OCI-LY1 (cell line): ENCODE measurements around the gene EVA1B.
A peak's percentile ranks its signal among the peaks of the same experiment; 100 is the strongest.

Experiments
- H2AFZ ChIP-seq: fragments of 200-600 bp; sonication (generic), shearing (Covaris generic); 2 replicates; pipeline ENCODE4 v1.6.0; 2014; ENCODE audit warnings: antibody characterized with exemption, mild to moderate bottlenecking, low read length
- H3F3A ChIP-seq: fragments of 200-600 bp; sonication (generic), shearing (Covaris generic); 2 replicates; pipeline ENCODE4 v1.6.0; 2014; ENCODE audit warnings: mild to moderate bottlenecking, antibody characterized with exemption, low read length, moderate library complexity; ENCODE audit not compliant: insufficient read depth
- H3K27ac ChIP-seq: fragments of 200-600 bp; sonication (generic); 2 replicates; pipeline ENCODE4 v1.5.1; 2014; ENCODE audit warnings: low read length, mixed run types, mild to moderate bottlenecking, low read depth; ENCODE audit not compliant: poor library complexity, severe bottlenecking
- H3K27me3 ChIP-seq: fragments of 200-600 bp; sonication (generic); 2 replicates; pipeline ENCODE4 v1.6.0; 2014; ENCODE audit warnings: antibody characterized with exemption, mild to moderate bottlenecking, low read length, moderate library complexity; ENCODE audit not compliant: insufficient read depth
- H3K36me3 ChIP-seq: fragments of 200-600 bp; sonication (generic); 2 replicates; pipeline ENCODE4 v1.6.1; 2014; ENCODE audit warnings: mild to moderate bottlenecking, antibody characterized with exemption, low read length, moderate library complexity, mixed read lengths; ENCODE audit not compliant: insufficient read depth
- H3K4me1 ChIP-seq: fragments of 200-600 bp; sonication (generic); 2 replicates; pipeline ENCODE4 v1.5.1; 2014; ENCODE audit warnings: mild to moderate bottlenecking, low read length, moderate library complexity; ENCODE audit not compliant: insufficient read depth, severe bottlenecking
- H3K4me2 ChIP-seq: fragments of 200-600 bp; sonication (generic), shearing (Covaris generic); 2 replicates; pipeline ENCODE4 v1.6.1; 2014; ENCODE audit warnings: low read length
- H3K4me3 ChIP-seq: fragments of 200-600 bp; sonication (generic); 2 replicates; pipeline ENCODE4 v1.5.1; 2014; ENCODE audit warnings: low read length, low read depth, mild to moderate bottlenecking, mixed read lengths; ENCODE audit not compliant: poor library complexity, severe bottlenecking
- H3K79me2 ChIP-seq: fragments of 200-600 bp; shearing (Covaris generic); 2 replicates; pipeline ENCODE4 v1.6.1; 2016; ENCODE audit warnings: mixed run types, low read length, mixed read lengths; ENCODE audit not compliant: insufficient read depth
- H3K9ac ChIP-seq: fragments of 200-600 bp; sonication (generic), shearing (Covaris generic); 2 replicates; pipeline ENCODE4 v1.6.1; 2014; ENCODE audit warnings: mild to moderate bottlenecking, low read length, mixed read lengths
- H3K9me2 ChIP-seq: fragments of 200-600 bp; sonication (generic), shearing (Covaris generic); 2 replicates; pipeline ENCODE4 v1.6.1; 2014; ENCODE audit warnings: low read depth, mild to moderate bottlenecking, low read length, mixed read lengths
- H3K9me3 ChIP-seq: fragments of 200-600 bp; shearing (Covaris generic); 2 replicates; pipeline ENCODE4 v1.6.1; 2014; ENCODE audit warnings: low read length, mixed read lengths
- H4K20me1 ChIP-seq: fragments of 200-600 bp; sonication (generic), shearing (Covaris generic); 2 replicates; pipeline ENCODE4 v1.6.0; 2016; ENCODE audit warnings: mild to moderate bottlenecking, low read length; ENCODE audit not compliant: insufficient read depth
- CTCF ChIP-seq: fragments of 200-600 bp; sonication (generic), shearing (Covaris generic); IDR thresholded peaks from 2 replicates; pipeline ENCODE4 v1.5.1; 2017; ENCODE audit warnings: mild to moderate bottlenecking, antibody characterized with exemption, low read length, moderate library complexity, mixed read lengths
- EZH2 ChIP-seq: fragments of 200-600 bp; sonication (generic), shearing (Covaris generic); IDR thresholded peaks from 2 replicates; pipeline ENCODE4 v1.8.0; 2017; ENCODE audit warnings: borderline replicate concordance, mixed run types, mild to moderate bottlenecking, antibody characterized with exemption, low read length, moderate library complexity, mixed read lengths

Gene EVA1B

GRCh38 chr1:36324353-36324703 is 883 bp upstream of the EVA1B start:
- Histone ChIP-seq H3K4me1 (peaks cover 38% of the 10 kb centered on the region), H3K27ac (no peak overlapping the region), H3F3A (no peaks in the 10 kb centered on the region), H3K9me2 (no peaks in the 10 kb centered on the region), H3K27me3 (peaks cover 3% of the 10 kb centered on the region; the same call in 1 of the 2 replicates), H3K9me3 (no peaks in the 10 kb centered on the region), H3K9ac (no peak overlapping the region), H2AFZ (no peak overlapping the region), H3K4me3 (no peak overlapping the region), H4K20me1 (no peaks in the 10 kb centered on the region), H3K4me2 (no peak overlapping the region), H3K79me2 (no peaks in the 10 kb centered on the region), H3K36me3 (peaks cover 12% of the 10 kb centered on the region; the same call in 1 of the 2 replicates)
- TF ChIP-seq EZH2 (no peak), CTCF (no peak)

GRCh38 chr1:36322786-36323635 is 434 bp downstream of the EVA1B start:
- peaks cover 7% of the 10 kb centered on the region; the same call in 1 of the 2 replicates for H3K36me3 ChIP-seq
- no peak overlapping the region; the same call in 1 of the 2 replicates for H3K9ac ChIP-seq
- H3K4me2 ChIP-seq: peak overlapping the region; percentile 61
- no peak overlapping the region for H2AFZ ChIP-seq
- no peaks in the 10 kb centered on the region for H3K9me3 ChIP-seq
- no peak overlapping the region for H3K27ac ChIP-seq
- no peaks in the 10 kb centered on the region for H3K79me2 ChIP-seq
- no peaks in the 10 kb centered on the region for H3F3A ChIP-seq
- H3K27me3 ChIP-seq: peaks cover 3% of the 10 kb centered on the region; the same call in 1 of the 2 replicates
- H3K4me3 ChIP-seq: peak overlapping the region; percentile 51
- TF ChIP-seq CTCF (no peak), EZH2 (no peak)
- H3K4me1 ChIP-seq: peaks cover 35% of the 10 kb centered on the region
- no peaks in the 10 kb centered on the region for H3K9me2 ChIP-seq
- no peaks in the 10 kb centered on the region for H4K20me1 ChIP-seq

- Histone ChIP-seq H3K79me2 (no peaks in the 10 kb centered on the region), H3K9ac (no peak overlapping the region; the same call in 1 of the 2 replicates), H3K4me2 (peak overlapping the region; percentile 61; the same call in 1 of the 2 replicates), H4K20me1 (no peaks in the 10 kb centered on the region), H3K9me3 (no peaks in the 10 kb centered on the region), H3K4me1 (peaks cover 35% of the 10 kb centered on the region), H3K4me3 (peak overlapping the region; percentile 51), H3K9me2 (no peaks in the 10 kb centered on the region), H3F3A (no peaks in the 10 kb centered on the region), H3K36me3 (0 out of 2 replicates have a peak, but pooled peaks cover 7% of the 10 kb centered on the region), H2AFZ (no peak overlapping the region), H3K27me3 (no peaks in the 10 kb centered on the region; the same call in 1 of the 2 replicates), H3K27ac (no peak overlapping the region)
- TF ChIP-seq CTCF (no peak), EZH2 (no peak)
These were observed 1.2 kb downstream of the EVA1B start for GRCh38 chr1:36322041-36322785.
